OCI-LY3 (cell line): ENCODE data around the gene PAX2.

Experiments
- H2AFZ ChIP-seq: fragments of 200-600, 300-600 bp; shearing (Covaris generic); 2 replicates; pipeline ENCODE4 v1.6.0; 2014; ENCODE audit warnings: antibody characterized with exemption, low read depth, low read length
- H3K27ac ChIP-seq: fragments of 200-600, 300-600 bp; sonication (generic); 2 replicates; pipeline ENCODE4 v1.5.1; 2014; ENCODE audit warnings: mild to moderate bottlenecking, low read length, moderate library complexity, mixed read lengths
- H3K27me3 ChIP-seq: fragments of 200-600, 300-600 bp; sonication (generic); 2 replicates; pipeline ENCODE4 v1.6.1; 2014; ENCODE audit warnings: low read depth, low read length, mixed read lengths
- H3K36me3 ChIP-seq: fragments of 200-600, 300-600 bp; sonication (generic); replicated peaks from 2 replicates; pipeline ENCODE3; 2014; ENCODE audit warnings: low read depth, low read length, mixed read lengths
- H3K4me1 ChIP-seq: fragments of 300-600, 200-600 bp; sonication (generic); 2 replicates; pipeline ENCODE4 v1.6.1; 2014; ENCODE audit warnings: low read length, mixed read lengths
- H3K4me2 ChIP-seq: fragments of 200-600, 300-600 bp; sonication (generic); 2 replicates; pipeline ENCODE4 v1.6.1; 2014; ENCODE audit warnings: low read length, mixed read lengths
- H3K4me3 ChIP-seq: fragments of 300-600, 200-600 bp; sonication (generic); 2 replicates; pipeline ENCODE4 v1.5.1; 2014; ENCODE audit warnings: antibody characterized with exemption, mild to moderate bottlenecking, low read length, moderate library complexity
- H3K79me2 ChIP-seq: fragments of 300-600, 200-600 bp; shearing (Covaris generic); 2 replicates; pipeline ENCODE4 v1.6.1; 2014; ENCODE audit warnings: mild to moderate bottlenecking, low read length, mixed read lengths
- H3K9ac ChIP-seq: fragments of 300-600, 200-600 bp; shearing (Covaris generic); 2 replicates; pipeline ENCODE4 v1.6.0; 2014; ENCODE audit warnings: mild to moderate bottlenecking, low read length, moderate library complexity
- H3K9me3 ChIP-seq: fragments of 200-600, 300-600 bp; shearing (Covaris generic); 2 replicates; pipeline ENCODE4 v1.6.1; 2014; ENCODE audit warnings: low read length, mixed read lengths; ENCODE audit not compliant: insufficient read depth
- H4K20me1 ChIP-seq: fragments of 200-600, 300-600 bp; sonication (generic); 2 replicates; pipeline ENCODE4 v1.6.1; 2016; ENCODE audit warnings: low read length, mixed read lengths; ENCODE audit not compliant: insufficient read depth
- CTCF ChIP-seq: fragments of 200-600, 300-600 bp; sonication (generic); IDR thresholded peaks from 2 replicates; pipeline ENCODE4 v1.5.1; 2014; ENCODE audit warnings: antibody characterized with exemption, low read length, low read depth
- EZH2phosphoT487 ChIP-seq: fragments of 200-600 bp; shearing (Covaris generic); IDR thresholded peaks from 2 replicates; pipeline ENCODE4 v1.6.1; 2018; ENCODE audit warnings: antibody characterized with exemption, mixed run types, low read depth

PAX2 gene

DNA sequence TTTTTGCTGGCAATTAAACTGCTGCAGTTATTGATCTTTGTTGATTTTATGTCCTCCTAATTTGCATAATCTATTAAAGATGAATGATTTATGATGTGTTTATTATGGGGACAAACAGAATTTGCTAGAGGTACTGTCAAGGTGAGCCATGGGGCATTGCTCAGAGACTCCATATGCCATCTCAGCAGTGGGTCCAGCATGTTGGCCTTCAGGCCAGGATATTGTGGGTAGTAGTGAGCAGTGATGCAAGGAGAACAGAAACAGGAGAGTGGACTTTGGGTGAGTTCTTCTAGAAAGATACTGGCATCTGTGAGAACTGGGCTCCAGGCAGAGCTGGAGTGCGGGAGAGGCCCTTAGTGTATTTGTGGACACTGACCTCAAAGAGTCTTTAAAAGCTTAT lies 65.9 kb downstream of the PAX2 start:
- Histone ChIP-seq H2AFZ (no peak overlapping the region), H3K27ac (no peak overlapping the region), H3K79me2 (no peaks in the 10 kb centered on the region), H4K20me1 (no peaks in the 10 kb centered on the region), H3K9ac (no peak overlapping the region), H3K4me3 (no peak overlapping the region), H3K27me3 (0 out of 2 replicates have a peak, but pooled peaks cover 3% of the 10 kb centered on the region), H3K36me3 (no peaks in the 10 kb centered on the region), H3K9me3 (no peaks in the 10 kb centered on the region), H3K4me1 (no peaks in the 10 kb centered on the region), H3K4me2 (no peak overlapping the region)
- TF ChIP-seq CTCF, result no peak
- TF ChIP-seq EZH2phosphoT487, result no peak

- Histone ChIP-seq H3K27me3 (0 out of 2 replicates have a peak, but pooled peaks cover 3% of the 10 kb centered on the region), H3K4me2 (no peak overlapping the region), H3K9ac (no peak overlapping the region), H3K4me1 (no peaks in the 10 kb centered on the region), H3K36me3 (no peaks in the 10 kb centered on the region), H2AFZ (no peak overlapping the region), H4K20me1 (no peaks in the 10 kb centered on the region), H3K27ac (no peak overlapping the region), H3K4me3 (no peak overlapping the region), H3K9me3 (no peaks in the 10 kb centered on the region), H3K79me2 (no peaks in the 10 kb centered on the region)
- TF ChIP-seq EZH2phosphoT487, result no peak
- no peak for TF ChIP-seq CTCF
Observed at GRCh38 chr10:100811752-100812750, 66.7 kb downstream of the PAX2 start.

DNA sequence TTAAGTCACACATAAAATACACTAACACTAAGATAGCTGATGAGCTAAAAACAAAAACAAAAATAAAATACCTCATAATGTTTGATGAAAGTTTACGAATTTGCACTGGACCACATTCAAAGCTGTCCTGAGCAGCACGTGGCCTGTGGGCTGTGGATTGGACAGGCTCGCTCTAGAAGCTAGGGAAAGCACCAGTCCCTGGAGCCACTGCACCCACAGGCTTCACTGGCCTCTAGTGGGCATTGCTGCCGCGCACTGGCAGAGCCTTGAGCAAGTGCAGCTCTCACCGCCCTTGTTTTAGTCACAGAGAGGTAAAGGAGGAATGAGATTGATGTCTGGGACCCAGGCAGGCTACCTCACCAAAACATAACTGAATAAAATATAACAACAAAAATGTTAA lies 67.6 kb downstream of the PAX2 start:
- H3K4me1 ChIP-seq, result no peaks in the 10 kb centered on the region
- H3K36me3 ChIP-seq, result no peaks in the 10 kb centered on the region
- no peaks in the 10 kb centered on the region for H3K79me2 ChIP-seq
- no peaks in the 10 kb centered on the region for H3K9me3 ChIP-seq
- no peak overlapping the region for H2AFZ ChIP-seq
- H3K4me2 ChIP-seq, result no peak overlapping the region
- H4K20me1 ChIP-seq, result no peaks in the 10 kb centered on the region
- no peak overlapping the region for H3K4me3 ChIP-seq
- H3K27me3 ChIP-seq, result peaks cover 3% of the 10 kb centered on the region; the same call in 1 of the 2 replicates
- no peak for TF ChIP-seq EZH2phosphoT487
- TF ChIP-seq CTCF, result no peak
- H3K27ac ChIP-seq, result no peak overlapping the region
- no peak overlapping the region for H3K9ac ChIP-seq

DNA sequence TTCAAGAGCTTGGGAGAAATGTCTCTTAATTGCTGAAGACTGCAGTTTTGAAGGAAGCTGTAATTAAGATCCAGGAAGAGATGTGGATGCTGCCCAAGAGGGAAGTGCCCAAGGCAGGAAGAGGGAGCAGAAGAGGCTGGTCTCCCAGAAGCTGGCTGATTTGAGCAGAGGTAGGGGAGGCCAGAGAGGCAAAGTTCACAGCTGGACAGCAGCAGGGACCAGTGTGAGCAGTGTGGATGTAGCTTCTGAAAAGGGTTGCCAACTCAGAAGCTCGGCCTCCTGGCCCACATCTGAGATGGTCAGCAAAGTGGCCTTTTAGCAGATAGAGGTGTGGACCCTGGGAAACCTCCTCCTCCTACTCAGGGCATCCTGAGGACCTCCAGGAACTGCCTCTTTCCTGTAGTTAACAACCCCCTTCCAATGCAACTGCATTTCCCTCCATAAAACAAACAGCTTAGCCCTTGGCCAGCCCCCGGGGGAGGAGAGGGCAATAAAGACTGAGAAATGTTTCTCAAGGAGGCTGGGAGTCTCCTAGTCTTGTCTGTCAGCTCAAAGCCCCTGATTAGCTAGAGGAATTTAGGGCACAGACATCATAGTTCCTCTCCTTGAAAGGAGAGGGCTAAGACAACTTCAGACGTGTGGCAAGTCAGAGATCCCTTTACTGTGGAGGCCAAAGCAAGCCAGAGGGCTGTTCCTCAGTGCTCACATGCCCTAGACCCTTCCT lies 69.5 kb downstream of the PAX2 start:
- Histone ChIP-seq H4K20me1 (no peaks in the 10 kb centered on the region), H3K27me3 (peaks cover 3% of the 10 kb centered on the region; the same call in 1 of the 2 replicates), H3K36me3 (no peaks in the 10 kb centered on the region), H3K79me2 (no peaks in the 10 kb centered on the region), H3K9me3 (no peaks in the 10 kb centered on the region), H3K4me2 (no peak overlapping the region), H2AFZ (no peak overlapping the region), H3K4me1 (no peaks in the 10 kb centered on the region), H3K4me3 (no peak overlapping the region), H3K27ac (no peak overlapping the region), H3K9ac (no peak overlapping the region)
- TF ChIP-seq CTCF, result no peak
- TF ChIP-seq EZH2phosphoT487, result no peak
